GM12875 (cell line): ENCODE results near the gene COL23A1.

ENCODE experiments used
- H3K4me3 ChIP-seq: one replicate; pipeline ENCODE4 v1.5.1; 2011; ENCODE audit warnings: low read depth, low read length, control low read depth
- TF ChIP-seq, protein P1 (sequence below): IDR thresholded peaks from 2 replicates; pipeline ENCODE4 v1.5.1; 2011; ENCODE audit warnings: low read depth, mild to moderate bottlenecking, control low read depth, inconsistent platforms, low read length, moderate library complexity, borderline replicate concordance; ENCODE audit not compliant: insufficient read depth

COL23A1 gene

DNA sequence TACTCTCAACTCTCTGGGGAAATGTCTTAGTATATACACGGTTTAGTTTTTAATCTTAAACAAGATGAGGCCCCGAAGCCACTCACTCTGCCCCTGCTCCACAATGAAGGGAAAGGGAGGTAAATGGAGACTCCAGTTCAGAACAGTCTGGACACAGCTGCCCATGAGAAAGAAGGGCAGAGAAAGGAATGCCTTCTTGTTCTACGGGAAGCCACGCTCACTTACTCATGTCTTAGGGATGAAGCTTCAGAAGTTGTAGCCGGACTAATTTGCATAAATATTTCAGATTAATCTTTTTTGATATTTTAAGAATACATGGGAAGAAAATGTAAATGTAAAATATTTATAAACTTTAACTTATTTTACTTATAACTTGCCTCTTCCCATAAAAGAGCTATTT is 94.0 kb downstream of the COL23A1 start:
- TF ChIP-seq, protein P1, sequence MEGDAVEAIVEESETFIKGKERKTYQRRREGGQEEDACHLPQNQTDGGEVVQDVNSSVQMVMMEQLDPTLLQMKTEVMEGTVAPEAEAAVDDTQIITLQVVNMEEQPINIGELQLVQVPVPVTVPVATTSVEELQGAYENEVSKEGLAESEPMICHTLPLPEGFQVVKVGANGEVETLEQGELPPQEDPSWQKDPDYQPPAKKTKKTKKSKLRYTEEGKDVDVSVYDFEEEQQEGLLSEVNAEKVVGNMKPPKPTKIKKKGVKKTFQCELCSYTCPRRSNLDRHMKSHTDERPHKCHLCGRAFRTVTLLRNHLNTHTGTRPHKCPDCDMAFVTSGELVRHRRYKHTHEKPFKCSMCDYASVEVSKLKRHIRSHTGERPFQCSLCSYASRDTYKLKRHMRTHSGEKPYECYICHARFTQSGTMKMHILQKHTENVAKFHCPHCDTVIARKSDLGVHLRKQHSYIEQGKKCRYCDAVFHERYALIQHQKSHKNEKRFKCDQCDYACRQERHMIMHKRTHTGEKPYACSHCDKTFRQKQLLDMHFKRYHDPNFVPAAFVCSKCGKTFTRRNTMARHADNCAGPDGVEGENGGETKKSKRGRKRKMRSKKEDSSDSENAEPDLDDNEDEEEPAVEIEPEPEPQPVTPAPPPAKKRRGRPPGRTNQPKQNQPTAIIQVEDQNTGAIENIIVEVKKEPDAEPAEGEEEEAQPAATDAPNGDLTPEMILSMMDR: no peak
- H3K4me3 ChIP-seq: no peak overlapping the region

- TF ChIP-seq, protein P1: no peak
Observed at GRCh38 chr5:178495706-178496105, 94.5 kb downstream of the COL23A1 start.

GRCh38 chr5:178492278-178492677 is 97.9 kb downstream of the COL23A1 start:
- no peak overlapping the region for H3K4me3 ChIP-seq
- TF ChIP-seq, protein P1: no peak

More at GRCh38 chr5:178495706-178496105, 94.5 kb downstream of the COL23A1 start:
- no peak overlapping the region for H3K4me3 ChIP-seq

- TF ChIP-seq, protein P1: no peak
- no peak overlapping the region for H3K4me3 ChIP-seq
Observed at GRCh38 chr5:178490935-178491652, 99.1 kb downstream of the COL23A1 start.

- TF ChIP-seq, protein P1: no peak
- no peak overlapping the region for H3K4me3 ChIP-seq
Observed at GRCh38 chr5:178489271-178489976, 100.8 kb downstream of the COL23A1 start.

DNA sequence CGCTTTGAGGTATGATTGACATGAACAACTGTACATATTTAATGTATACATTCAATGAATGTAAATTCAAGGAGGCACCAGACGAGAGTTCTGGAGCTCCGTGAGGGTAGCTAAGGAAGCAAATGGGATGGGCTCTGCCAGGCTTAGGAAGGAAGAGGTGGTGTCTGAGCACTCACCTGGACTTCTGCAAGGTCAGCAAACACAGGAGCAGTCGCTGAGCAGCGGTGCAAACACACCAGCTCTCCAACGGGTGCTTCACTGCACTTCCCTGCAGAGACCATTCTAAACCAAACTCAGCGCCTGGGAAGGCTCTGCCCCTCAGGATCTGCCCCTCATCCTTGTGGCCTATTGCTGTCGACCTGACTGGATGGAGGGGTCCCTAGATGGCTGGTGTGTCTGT is 101.5 kb downstream of the COL23A1 start:
- no peak overlapping the region for H3K4me3 ChIP-seq
- TF ChIP-seq, protein P1: no peak
